ENCODE data around the gene BLID. TPM values are rescaled to one million over a fixed set of nuclear protein-coding genes. Genes with fewer than 3 reads are reported as not detected.

The BLID gene
- total RNA-seq, 1 experiment from 2014 or later = 0.41 TPM

- Histone ChIP-seq H3K9me3 (ENCODE audit: control insufficient read depth, insufficient read depth, low read depth, low read length) (no peaks in the 10 kb centered on the region), H3K4me1 (ENCODE audit: control insufficient read depth, insufficient read depth, low read length) (peaks cover under 1% of the 10 kb centered on the region; the same call in 1 of the 2 replicates), H3K27me3 (ENCODE audit: control insufficient read depth, insufficient read depth, low read length) (no peaks in the 10 kb centered on the region), H3K27ac (ENCODE audit: low read length) (peak overlapping the region; percentile 84; the same call in 1 of the 2 replicates), H3K4me3 (ENCODE audit: low read depth in 2 of 2, low read length in 2 of 2) (peak overlapping the region; percentile 0 to 43; a peak in 3 of 4 replicates), H3K36me3 (ENCODE audit: control insufficient read depth, insufficient read depth, low read length) (no peaks in the 10 kb centered on the region)
- in situ Hi-C loops (cut with HindIII; ENCODE audit: low pct_unique_long_range_greater_than_20kb, low sequenced_read_pairs) (no loop called here), intact Hi-C loops (cut with micrococcal nuclease; ENCODE audit: unreplicated experiment) (no loop called here)
- ChIA-PET POLR2A (no interaction called here), CTCF (no interaction called here)
- no TSS peak for BruUV-seq (replicated peaks)
- DNase-seq (ENCODE audit: low read depth, low spot score) = no peak
- TF ChIP-seq TCF7L2 (IDR thresholded peaks at IDR 0.05; ENCODE audit: low read depth, low read length) = no peak
- TF ChIP-seq, protein P1, sequence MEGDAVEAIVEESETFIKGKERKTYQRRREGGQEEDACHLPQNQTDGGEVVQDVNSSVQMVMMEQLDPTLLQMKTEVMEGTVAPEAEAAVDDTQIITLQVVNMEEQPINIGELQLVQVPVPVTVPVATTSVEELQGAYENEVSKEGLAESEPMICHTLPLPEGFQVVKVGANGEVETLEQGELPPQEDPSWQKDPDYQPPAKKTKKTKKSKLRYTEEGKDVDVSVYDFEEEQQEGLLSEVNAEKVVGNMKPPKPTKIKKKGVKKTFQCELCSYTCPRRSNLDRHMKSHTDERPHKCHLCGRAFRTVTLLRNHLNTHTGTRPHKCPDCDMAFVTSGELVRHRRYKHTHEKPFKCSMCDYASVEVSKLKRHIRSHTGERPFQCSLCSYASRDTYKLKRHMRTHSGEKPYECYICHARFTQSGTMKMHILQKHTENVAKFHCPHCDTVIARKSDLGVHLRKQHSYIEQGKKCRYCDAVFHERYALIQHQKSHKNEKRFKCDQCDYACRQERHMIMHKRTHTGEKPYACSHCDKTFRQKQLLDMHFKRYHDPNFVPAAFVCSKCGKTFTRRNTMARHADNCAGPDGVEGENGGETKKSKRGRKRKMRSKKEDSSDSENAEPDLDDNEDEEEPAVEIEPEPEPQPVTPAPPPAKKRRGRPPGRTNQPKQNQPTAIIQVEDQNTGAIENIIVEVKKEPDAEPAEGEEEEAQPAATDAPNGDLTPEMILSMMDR (IDR thresholded peaks at IDR 0.05) = no peak
- TF ChIP-seq SIN3A (IDR thresholded peaks at IDR 0.05; ENCODE audit: borderline replicate concordance, insufficient read depth, low read depth, low read length) = no peak
- TF ChIP-seq, protein P2, sequence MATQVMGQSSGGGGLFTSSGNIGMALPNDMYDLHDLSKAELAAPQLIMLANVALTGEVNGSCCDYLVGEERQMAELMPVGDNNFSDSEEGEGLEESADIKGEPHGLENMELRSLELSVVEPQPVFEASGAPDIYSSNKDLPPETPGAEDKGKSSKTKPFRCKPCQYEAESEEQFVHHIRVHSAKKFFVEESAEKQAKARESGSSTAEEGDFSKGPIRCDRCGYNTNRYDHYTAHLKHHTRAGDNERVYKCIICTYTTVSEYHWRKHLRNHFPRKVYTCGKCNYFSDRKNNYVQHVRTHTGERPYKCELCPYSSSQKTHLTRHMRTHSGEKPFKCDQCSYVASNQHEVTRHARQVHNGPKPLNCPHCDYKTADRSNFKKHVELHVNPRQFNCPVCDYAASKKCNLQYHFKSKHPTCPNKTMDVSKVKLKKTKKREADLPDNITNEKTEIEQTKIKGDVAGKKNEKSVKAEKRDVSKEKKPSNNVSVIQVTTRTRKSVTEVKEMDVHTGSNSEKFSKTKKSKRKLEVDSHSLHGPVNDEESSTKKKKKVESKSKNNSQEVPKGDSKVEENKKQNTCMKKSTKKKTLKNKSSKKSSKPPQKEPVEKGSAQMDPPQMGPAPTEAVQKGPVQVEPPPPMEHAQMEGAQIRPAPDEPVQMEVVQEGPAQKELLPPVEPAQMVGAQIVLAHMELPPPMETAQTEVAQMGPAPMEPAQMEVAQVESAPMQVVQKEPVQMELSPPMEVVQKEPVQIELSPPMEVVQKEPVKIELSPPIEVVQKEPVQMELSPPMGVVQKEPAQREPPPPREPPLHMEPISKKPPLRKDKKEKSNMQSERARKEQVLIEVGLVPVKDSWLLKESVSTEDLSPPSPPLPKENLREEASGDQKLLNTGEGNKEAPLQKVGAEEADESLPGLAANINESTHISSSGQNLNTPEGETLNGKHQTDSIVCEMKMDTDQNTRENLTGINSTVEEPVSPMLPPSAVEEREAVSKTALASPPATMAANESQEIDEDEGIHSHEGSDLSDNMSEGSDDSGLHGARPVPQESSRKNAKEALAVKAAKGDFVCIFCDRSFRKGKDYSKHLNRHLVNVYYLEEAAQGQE (IDR thresholded peaks at IDR 0.05; ENCODE audit: insufficient read depth in 1 of 2, low read depth in 2 of 2, low read length in 1 of 2) = no peak
- TF ChIP-seq POLR2AphosphoS5 (IDR thresholded peaks at IDR 0.05; ENCODE audit: low read depth, low read length) = no peak
- peak; percentile 42; the same call in 1 of the 2 replicates for ATAC-seq
Measured at GRCh38 chr11:122095681-122096262, 20.2 kb downstream of the BLID start.

DNA sequence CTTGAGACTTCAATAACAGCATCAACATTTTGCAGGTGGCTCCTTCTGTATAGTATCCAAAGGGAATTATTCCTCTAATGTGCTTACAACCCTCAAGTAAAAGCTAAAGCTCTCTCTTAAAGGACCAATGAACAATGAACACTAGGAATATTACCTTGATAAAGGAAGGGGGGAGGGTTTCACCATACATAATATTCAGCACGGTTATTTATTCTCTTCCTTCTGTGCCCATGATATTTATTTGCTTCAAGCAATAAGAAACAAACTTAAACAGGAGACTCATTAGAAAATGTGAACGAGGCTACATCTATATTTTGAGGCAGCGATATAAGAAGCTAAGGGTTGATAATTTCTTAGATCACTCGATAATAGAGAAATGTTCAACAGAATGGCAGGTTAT lies 21.2 kb downstream of the BLID start:
- intact Hi-C loops (cut with micrococcal nuclease; ENCODE audit: unreplicated experiment) = no loop called here
- TF ChIP-seq, protein P2 (IDR thresholded peaks at IDR 0.05; ENCODE audit: insufficient read depth in 1 of 2, low read depth in 2 of 2, low read length in 1 of 2) = no peak
- TF ChIP-seq, protein P1 (IDR thresholded peaks at IDR 0.05) = no peak
- TF ChIP-seq SIN3A (IDR thresholded peaks at IDR 0.05; ENCODE audit: borderline replicate concordance, insufficient read depth, low read depth, low read length) (no peak), POLR2AphosphoS5 (IDR thresholded peaks at IDR 0.05; ENCODE audit: low read depth, low read length) (no peak), TCF7L2 (IDR thresholded peaks at IDR 0.05; ENCODE audit: low read depth, low read length) (no peak)
- POLR2A ChIA-PET = no interaction called here
- H3K4me3 ChIP-seq (ENCODE audit: low read depth in 2 of 2, low read length in 2 of 2) = no peak overlapping the region
- DNase-seq (ENCODE audit: low read depth, low spot score) (no peak), ATAC-seq (no peak)
- no peaks in the 10 kb centered on the region; the same call in 1 of the 2 replicates for H3K4me1 ChIP-seq (ENCODE audit: control insufficient read depth, insufficient read depth, low read length)
- in situ Hi-C loops (cut with HindIII; ENCODE audit: low pct_unique_long_range_greater_than_20kb, low sequenced_read_pairs) = no loop called here
- no peaks in the 10 kb centered on the region for H3K9me3 ChIP-seq (ENCODE audit: control insufficient read depth, insufficient read depth, low read depth, low read length)
- CTCF ChIA-PET = no interaction called here
- peak overlapping the region; percentile 35; the same call in 1 of the 2 replicates for H3K27ac ChIP-seq (ENCODE audit: low read length)
- H3K27me3 ChIP-seq (ENCODE audit: control insufficient read depth, insufficient read depth, low read length) = no peaks in the 10 kb centered on the region
- no TSS peak for BruUV-seq (replicated peaks)
- no peaks in the 10 kb centered on the region for H3K36me3 ChIP-seq (ENCODE audit: control insufficient read depth, insufficient read depth, low read length)

Measured in Panc1 (cell line).